ENCODE measurements around the gene SMAD3.

SMAD3 gene

DNA sequence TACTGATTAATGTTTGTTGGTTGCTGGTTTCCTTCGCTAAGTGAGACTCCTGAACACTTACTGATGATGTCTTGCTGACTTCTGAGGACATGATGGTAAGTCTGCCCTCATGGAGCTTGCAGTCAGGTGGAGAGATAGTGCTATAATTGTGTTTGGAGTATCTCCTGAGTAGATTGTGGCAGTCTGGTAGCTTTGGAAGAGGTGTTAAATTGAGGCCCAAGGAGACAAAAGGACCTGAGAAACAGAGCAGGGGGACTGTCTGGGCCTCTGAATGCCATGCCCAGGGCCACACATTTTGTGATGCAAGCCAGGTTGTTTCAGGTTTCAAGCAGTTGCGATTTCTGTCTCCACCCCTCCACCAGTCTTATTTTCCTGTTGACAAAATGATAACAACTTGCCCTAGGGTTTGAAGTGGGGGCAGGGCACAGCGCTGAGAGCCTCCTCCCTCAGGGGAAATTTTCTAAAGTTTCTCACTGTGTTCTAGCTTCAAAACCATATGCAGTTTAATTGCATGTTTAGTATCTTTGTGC, 16.7 kb downstream of the SMAD3 start:
- DNase-seq: no peak

DNA sequence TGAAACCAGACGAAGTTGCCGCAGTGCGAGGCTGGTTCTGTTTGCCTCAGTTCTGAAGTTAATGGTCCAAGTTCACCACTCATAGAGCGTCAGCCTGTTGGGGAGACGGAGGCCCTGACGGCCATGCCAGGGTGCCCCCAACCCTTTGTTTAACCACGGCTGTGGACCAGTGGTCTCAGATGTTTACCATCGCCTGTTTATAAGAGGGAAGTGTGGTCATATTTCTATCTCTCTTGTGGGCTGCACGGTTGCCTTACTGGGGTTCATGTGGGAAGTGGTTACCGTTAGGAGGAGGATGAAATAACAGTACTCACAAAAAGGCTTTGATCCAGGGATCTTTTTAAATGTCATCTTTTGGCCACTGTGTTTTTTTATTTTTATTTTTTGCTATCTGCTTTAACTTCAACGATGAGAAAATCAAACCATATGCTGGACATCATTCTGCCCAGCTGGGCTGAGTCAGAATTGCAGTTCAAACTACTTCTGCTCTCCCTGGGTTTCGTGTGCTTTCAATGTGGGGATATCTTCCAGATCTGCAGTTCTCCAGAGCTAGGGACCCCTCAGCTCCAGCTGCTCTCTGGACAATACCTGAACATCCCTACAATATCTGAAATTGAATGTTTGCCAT, 17.8 kb downstream of the SMAD3 start:
- DNase-seq: no peak

DNA sequence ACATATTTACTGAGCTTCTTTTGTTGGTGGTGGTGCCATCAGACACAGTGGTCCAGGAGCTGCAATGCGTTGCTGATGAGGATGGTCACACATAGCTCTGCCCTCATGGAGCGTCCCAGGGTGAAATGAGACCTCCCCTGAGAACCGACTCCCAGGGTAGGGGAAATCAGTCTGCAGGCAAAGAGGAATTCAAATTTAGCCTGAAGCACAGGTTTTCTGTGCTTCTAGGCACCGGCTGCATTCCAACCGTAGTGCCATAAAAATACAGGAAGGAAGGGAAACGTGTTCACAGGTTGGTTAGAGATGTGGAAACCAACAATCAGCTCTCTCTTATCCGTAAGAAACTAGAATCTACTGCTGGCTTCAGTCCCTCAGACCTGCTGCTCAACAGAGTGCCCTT, 19.2 kb downstream of the SMAD3 start:
- no peak for DNase-seq

DNA sequence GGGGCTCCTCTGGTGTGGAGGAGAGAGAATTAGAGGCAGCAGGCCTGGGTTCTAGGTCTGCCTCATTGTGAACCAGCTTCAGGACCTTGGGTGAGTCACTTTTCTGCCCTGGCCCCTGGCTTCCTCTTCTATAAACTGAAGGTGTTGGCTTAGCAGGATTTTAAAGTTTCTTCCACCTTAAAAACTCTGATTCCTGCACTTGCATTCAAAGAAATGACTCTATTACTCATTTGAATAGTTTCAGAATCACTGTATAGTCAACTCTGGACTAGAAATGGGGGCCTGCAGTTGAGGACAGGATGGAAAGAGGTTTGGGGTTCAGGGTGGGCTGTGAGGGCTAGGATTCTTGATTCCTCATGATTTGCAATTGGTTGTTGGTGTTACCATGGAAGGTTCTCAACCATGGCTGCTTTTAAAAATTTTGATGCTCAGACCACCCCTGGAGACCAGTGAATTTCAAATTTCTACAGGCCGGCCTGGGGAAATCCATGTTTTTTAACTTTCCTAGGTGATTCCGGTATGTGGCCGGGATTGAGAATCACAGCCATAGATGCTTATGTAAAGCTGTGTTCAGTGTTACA, 19.9 kb downstream of the SMAD3 start:
- no peak for DNase-seq

DNA sequence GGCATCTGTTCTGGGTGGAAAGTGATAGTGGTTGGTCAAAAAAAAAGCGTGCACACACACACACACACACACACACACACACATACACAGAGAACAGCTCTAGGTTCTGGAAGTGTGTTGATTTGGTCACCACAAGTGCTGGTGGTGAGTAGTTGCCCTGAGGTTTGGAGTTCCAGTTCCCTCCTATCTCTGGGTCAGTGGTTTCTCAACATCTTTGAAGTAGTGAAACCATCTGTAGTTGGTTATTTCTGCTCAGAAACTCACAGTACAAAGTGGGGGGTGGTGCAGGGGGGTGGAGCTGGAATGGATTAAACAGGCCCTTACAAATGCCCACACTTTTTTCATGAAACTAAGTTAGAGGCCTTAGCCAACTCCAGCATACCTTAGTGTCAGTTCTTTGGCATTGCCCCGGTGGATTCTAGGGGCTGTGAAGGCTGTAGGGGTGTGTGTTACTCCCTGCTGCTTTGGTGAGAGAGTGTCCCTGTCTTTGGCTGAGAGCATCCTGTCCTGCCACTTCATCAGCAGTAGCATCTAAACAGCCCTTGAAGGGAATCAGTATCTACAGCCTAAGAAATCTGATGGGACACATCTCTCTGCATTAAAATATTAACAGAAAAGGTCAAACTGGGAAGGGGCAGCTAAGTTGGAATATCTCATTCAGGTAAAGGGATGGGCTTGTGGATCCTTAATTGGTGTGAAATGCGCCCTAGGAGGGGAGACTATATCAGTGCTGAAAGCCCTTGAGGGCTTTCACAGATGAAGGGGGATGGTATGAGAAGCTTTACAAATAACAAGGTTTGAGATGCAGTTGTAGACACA, 20.6 kb downstream of the SMAD3 start:
- DNase-seq: no peak

DNA sequence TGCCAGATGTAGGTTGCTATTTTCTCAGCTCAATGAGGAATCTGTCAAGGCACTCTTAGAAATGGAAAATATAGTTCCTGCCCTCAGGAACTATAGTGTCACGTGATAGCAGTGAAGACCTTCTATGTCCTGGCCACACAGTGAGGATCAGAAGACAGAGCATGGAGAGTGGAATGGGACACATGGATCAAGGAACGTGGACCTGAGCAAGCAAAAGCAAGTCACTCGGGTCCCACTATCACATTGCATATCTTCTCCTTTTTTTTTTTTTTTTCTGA, 21.2 kb downstream of the SMAD3 start:
- DNase-seq: no peak

DNA sequence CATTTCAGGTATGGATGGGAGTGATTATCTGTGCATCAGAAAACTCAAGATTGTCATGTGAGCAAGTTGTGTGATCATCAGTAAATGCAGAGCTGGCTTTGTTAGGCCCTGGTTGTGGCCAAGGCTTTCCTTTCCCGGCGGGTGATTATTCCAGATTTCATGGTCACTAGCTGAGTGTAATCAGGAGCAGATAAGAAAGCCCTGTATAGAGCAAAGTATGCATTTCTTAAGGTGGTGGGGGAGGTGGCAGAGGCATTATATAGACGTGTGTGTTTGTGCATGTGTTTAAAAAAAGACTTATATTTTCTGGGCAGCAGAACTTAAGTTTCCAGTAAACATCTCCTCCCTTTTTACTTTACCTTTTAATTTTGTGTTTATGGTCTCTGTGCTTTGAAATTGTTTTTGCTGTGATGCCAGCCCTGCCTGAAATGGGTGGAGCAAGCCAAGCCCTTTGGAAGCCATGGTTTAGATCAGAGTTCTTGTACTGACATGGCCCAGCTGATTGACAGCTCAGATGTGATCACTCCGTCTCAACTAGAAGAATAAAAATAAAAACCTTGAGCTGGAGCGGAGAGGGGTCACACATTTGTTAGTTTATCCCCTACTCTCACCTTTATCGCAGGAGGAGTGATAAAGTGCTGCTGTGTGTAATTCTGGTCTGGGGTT, 22.2 kb downstream of the SMAD3 start:
- DNase-seq: no peak

DNA sequence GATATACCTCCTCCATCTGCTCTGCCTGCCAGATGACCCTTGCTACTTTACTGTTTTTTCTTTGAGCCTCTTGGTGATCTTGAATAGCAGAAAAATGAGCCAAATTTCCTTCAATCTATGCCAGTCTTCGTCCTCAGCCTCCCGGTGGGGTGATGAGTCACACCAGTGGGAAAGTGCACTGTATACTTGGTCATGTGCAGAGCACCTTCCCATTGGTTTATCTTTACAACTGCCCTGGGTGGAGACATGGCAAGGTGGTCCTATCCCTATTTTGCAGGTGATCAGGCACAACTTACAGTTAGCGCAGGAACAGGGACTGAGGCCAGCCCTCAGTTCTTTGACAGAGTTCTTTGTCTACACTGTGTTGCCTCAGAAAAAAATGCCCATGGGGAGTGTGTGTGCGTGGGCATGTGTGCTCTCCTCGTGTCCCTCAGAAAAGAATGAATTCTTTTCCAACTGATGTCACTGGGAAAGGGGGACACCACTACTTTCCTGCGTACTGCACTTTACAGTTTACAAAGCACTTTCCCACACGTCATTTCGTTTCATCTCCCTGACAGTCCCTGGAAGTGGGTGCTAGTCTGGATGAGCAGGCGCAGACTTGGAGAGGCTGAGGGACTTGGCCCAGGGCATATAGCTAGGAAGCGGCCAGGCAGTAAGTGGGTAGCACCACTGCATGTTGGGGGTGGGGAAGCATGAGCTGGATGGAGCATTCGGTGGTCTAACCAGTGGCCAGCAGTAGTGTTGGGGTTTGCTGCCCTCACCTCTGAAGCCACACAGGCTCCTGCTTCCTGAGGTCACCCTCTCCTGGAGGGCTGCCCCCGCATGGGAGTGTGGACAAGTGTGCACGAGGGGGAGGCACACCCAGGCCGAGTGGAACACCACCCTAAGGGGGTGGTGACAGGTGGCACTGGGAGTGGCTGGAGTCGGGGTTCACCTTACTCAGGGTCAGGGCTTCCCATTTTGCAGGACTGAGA, 24.1 kb downstream of the SMAD3 start:
- no peak for DNase-seq

DNA sequence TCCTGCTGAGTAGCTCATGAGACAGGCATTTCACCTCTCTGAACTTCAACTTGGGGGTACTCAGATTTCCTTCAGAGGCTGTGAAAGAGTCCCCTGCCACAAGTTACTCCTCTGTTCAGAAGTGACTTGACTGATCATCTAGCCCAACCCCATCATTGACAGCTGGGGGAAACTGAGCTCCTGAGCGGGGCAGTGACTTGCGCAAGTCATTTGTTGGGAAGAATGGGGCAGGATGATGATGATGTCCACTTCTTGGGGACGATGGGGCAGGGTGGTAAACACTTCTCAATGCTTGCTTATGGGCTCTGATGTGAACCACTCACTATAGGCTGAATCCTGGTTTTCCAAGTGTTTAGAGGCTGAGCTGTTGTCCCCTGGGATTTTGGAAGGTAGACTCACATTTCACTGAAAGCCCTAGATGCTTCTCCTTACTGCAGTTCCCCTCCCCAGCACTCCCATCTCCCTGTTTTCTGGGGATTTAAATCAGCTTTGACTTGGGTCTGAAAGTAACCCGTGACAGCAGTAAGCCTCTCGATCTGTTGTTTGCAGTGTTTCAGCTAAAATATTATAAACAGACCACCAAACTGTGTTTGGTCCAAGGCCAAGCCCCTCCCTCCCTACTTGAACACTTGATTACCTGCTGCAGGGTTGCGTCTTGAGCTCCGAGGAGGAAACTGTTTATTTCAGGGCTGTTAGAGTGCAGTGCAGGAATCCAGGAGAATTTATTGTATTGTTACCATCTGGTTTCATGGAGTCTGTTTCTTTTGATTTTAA, 25.1 kb downstream of the SMAD3 start:
- no peak for DNase-seq

DNA sequence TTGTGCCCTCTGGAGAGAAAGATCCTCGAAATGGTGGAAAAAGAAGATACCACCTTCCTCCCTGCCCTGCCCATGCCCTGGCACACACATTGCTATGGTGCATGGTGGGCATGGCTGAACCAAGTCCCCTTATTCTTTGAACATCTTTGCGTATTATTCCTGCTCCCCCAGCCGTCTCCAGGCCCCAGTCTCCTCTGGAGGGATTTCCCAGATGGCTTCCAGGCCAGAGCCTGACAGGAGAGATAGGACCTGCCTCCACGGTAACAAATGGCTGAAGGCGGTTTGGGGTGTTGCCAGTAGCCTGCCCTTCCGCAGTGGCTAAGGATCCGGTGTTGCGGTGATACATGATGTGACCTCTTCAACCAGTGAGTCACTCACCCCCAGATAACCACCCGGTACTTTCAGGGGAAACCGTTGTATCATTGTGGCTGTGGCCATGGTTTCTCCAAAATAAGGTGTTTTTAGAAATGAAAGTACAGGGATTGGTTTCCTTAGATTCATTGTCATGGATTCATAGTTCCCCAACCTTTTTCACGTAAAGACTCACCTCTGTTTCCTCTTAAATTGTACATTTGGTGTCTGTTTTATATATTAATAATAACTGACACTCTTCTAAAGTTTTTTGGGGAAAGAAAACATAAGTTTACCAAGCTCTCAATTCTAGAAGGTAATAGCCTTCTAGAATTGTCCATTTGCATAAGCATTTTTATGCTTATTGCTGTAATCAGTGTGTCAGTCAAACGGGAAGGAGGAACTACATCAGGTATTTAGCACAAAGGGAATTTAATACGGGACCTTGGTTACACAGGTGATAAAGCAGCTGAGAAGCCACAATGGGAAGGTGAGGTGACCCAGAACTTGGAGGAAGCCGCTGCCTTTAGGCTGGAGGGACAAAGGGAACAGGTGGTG, 25.9 kb downstream of the SMAD3 start:
- no peak for DNase-seq

DNA sequence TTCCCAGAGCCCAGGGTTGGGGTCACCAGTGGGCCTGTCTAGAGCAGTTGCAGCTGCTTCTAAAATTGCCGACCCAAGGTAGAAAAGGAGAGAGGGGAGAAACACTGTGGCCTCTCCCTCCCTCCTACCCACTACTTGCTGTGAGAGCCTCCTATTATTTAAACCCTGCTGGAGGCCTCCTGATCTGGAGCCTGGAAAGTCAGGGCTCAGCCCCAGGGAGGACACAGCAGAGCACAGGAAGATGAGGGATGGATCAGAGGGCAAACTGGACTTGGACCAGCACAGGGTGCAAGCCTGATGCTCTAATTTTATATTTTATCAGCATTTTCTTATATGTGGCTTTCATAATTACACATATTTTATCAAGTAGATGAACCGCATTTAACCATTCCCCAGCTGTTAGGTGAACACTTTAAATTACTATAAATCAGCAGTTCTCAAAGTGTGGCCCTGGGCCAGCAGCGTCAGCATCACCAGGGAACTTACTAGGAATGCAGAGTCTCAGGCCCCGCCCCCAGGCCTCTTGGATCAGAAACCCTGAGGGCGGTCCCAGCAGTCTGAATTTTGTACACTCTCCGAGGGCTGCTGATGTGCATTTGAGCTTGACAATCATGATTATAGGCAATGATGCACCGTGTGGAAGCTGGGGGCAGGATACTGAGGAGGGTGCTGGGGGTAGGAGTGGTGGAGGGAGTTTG, 26.7 kb downstream of the SMAD3 start:
- DNase-seq: no peak

DNA sequence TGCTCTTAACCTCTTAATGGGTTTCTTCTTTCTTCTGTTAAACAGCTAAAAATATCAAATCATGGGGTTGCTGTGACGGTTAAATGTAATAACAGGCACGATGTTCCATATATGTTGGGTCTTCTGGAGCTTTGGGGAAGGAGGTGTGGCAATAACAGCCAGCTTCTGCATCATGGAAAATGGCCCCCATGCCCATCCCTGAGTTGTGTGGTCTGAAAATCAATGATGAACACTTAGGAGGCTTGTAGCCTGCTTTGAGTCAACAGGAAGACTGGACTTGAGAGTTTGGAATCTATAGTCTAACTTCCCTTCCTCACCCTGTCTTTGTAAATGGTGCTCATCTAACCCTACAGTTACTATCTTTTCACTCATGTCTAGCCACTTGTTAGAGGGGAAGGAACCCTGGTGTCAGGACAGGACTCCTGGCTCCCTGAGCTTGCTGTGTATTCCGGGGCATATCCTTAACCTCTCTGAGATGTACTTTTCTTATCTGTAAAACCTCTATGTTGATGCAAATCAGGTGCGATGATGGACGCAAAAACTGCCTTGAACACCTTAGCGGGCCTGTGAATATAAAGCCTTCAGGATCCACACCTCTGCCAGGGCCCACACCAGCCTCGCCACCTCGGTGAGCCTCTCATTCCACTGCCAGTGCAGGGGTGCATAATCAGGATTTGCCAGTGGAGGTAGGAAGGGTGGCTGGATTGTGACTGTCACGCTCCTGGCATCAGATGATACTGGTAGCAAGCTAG, 27.5 kb downstream of the SMAD3 start:
- DNase-seq: no peak

DNA sequence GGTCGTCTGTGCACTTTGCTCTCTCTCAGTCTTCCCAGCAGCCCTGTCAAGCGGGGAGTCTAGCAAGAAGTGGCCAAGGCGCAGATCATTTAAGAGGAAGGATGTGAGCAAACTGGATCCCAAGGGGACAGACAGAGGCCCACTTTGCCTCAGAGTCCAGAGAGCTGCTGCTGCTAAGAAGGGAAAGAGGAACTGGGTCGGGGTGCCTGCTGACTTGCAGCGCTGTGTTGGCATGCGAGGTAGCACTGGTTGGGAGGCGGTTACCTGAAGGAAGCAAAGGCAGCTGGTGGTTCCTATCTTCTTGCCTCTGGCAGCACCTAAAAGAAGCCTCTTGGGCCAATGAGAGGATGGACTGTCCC, 28.1 kb downstream of the SMAD3 start:
- DNase-seq: no peak

DNA sequence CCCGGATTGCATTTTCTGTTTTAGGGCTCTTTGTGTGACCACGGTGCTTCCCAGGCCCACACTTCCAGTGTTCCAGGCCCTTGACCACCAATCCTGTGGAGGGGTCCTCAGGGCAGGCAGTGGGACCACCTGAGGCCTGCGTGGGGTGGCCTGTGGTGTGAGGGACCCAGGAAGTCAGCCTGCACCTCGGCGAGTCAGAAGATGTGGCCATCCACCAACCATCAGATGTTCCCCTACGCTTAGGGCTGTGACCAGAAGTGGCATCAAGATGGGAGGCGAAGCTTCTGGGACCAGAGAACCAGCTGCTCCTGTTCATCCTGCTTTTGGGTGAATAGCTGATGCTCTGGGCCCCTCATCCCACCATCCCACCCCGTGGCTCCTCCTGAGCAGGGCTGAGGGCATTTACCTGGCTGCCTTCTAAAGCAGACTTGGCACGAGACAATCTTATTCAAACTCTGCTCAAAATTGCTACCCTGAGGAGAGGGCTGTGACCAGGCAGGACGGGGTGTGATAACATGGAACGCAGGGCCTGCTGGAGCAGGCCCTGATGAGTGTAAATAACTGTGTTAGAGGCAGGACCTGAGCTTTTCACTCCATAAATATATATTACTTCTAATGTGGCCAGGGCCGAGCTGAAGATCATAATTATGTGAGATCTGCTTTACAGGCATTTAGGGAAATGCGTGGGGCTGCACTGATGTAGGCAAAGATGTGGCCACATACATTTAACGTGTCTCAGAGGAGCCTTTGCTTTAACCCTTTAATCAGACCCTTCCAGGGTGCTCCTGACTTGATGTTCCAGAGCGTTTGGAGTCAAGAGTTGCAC, 28.8 kb downstream of the SMAD3 start:
- DNase-seq: no peak

DNA sequence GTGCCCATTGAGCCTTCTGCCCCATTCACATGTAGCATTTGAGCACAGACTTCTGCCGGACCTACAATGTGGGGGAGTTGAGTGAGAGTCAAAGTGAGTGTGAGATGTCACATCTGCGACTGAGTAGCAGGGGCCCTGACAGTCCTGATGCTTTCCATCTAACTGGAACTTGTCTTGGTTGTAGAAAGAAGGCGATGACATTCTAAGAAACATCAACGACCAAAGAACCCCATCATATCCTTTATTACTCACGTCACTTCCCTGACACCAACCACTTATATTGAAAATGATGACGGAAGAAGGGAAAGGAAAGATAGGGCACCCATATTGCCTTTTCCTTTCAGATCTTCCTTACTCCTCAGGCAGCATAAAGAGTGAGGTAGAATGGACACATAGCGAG, 30.5 kb downstream of the SMAD3 start:
- no peak for DNase-seq

DNA sequence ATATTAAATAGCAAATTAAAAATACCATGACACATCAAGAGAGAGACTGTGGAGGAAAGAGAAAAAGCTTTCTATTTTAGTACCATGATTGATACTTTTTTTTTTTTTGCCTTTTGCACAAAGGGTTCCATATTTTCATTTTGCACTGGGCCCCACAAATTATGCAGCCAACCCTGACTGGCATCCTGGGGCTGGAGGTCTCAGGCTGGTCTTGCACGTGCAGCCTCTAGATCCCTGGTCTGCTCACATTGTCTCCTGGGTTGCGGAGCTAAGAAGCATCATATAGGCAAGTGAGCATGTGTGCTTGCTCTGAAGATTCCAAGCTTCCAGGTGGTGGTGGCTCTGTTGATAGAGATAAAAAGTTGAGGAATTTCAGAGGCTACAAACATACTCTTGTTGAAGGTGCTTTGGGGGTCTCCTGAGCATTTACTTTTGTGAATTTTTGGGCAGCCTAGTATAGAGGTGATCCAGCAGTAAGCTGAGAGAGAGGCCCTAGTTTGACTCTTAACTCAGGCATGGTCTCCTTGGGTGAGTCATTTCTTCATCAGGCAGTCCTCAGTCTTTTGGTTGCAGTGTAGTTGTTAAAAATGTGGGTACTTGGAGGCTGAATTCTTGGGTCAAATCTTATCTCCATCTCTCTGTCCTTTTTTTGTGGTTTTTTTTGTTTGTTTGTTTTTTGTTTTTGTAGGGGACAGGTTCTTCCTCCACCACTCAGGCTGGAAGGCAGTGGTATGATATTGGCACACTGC, 31.3 kb downstream of the SMAD3 start:
- no peak for DNase-seq

DNA sequence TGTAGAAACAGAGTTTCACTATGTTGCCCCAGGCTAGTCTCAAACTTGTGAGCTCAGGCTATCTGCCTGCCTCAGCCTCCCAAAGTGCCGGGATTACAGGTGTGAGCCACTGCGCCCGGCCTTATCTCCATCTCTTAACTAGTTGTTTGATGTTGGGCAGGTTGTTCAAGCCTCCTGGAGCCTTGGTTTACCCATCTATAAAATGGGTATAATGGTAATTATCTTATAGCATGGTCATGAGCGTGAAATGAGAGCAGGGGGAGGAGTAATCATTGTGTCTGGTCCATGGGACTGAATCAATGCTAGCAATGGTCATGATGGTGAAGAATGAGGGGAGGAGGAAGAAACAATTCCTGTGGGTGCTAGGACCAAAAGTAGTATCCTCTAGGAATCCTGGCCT, 32.0 kb downstream of the SMAD3 start:
- no peak for DNase-seq

Measured in NCI-H2081 (cell line).